Keratinocyte (primary cell): ENCODE measurements around the gene NGEF.

Source experiments
- CTCF ChIP-seq, 3 experiments: IDR thresholded peaks in 1 of 3; conservative IDR thresholded peaks in 1 of 3; optimal IDR thresholded peaks in 1 of 3; 2 replicates in 2 of 3; 3 replicates in 1 of 3; pipeline versions ENCODE3 to v1.5.1; 2011; ENCODE audit warnings: low read length in 3 of 3, mild to moderate bottlenecking in 3 of 3, moderate library complexity in 2 of 3, control low read depth in 1 of 3, inconsistent platforms in 1 of 3; ENCODE audit not compliant: insufficient read depth in 2 of 3; ENCODE audit errors: extremely low read depth in 1 of 3
- EZH2 ChIP-seq: IDR thresholded peaks from one replicate; pipeline ENCODE4 v1.6.1; 2012; ENCODE audit warnings: inconsistent platforms, mild to moderate bottlenecking, low read length, moderate library complexity

- TF ChIP-seq CTCF (optimal IDR thresholded peaks at IDR 0.05 in 1 of 3, IDR thresholded peaks at IDR 0.05 in 1 of 3, conservative IDR thresholded peaks at IDR 0.05 in 1 of 3; ENCODE audit: extremely low read depth in 1 of 3, insufficient read depth in 2 of 3, low read length in 3 of 3) (no peak), EZH2 (no peak)
Measured at GRCh38 chr2:232839411-232840079, 173.5 kb downstream of the NGEF start.
